Liver (tissue), 9 donors: ENCODE results near the gene UGT1A7. TPM values are rescaled to one million over a fixed set of nuclear protein-coding genes. Genes with fewer than 3 reads are reported as not detected.

Experiments used
- DNase-seq: peaks from one replicate; pipeline ENCODE4 v3.0.0-alpha.2; 2017; ENCODE audit warnings: low spot score
- H3K27ac ChIP-seq, 2 donors: one replicate each; pipeline ENCODE4 v1.7.0; 2013; ENCODE audit warnings: inconsistent platforms in 2 of 2, low read length in 2 of 2, control low read depth in 1 of 2, low read depth in 1 of 2, mild to moderate bottlenecking in 1 of 2
- H3K27me3 ChIP-seq, 4 donors: one replicate each; pipeline versions ENCODE4 v1.6.1 to v1.7.0; 2013; ENCODE audit warnings: low read length in 3 of 4, inconsistent platforms in 1 of 4, mild to moderate bottlenecking in 1 of 4, moderate library complexity in 1 of 4; ENCODE audit not compliant: control insufficient read depth in 4 of 4, insufficient read depth in 4 of 4
- H3K36me3 ChIP-seq, 4 donors: one replicate each; pipeline versions ENCODE4 v1.6.1 to v1.7.0; 2013; ENCODE audit warnings: low read length in 3 of 4, mild to moderate bottlenecking in 3 of 4, low read depth in 1 of 4, moderate library complexity in 1 of 4; ENCODE audit not compliant: control insufficient read depth in 4 of 4, insufficient read depth in 3 of 4
- H3K4me1 ChIP-seq, 4 donors: one replicate each; pipeline versions ENCODE4 v1.6.1 to v1.7.0; 2013; ENCODE audit warnings: low read length in 3 of 4, mild to moderate bottlenecking in 3 of 4, moderate library complexity in 1 of 4; ENCODE audit not compliant: control insufficient read depth in 4 of 4, insufficient read depth in 4 of 4
- H3K4me3 ChIP-seq, 3 donors: one replicate each; pipeline versions ENCODE4 v1.6.1 to v1.7.0; 2013; ENCODE audit warnings: low read length in 3 of 3, control low read depth in 1 of 3, low read depth in 1 of 3, mild to moderate bottlenecking in 1 of 3
- H3K9ac ChIP-seq, 2 donors: one replicate each; pipeline ENCODE4 v1.7.0; 2013; ENCODE audit warnings: low read length in 2 of 2, mild to moderate bottlenecking in 2 of 2, moderate library complexity in 2 of 2, control low read depth in 1 of 2, low read depth in 1 of 2
- H3K9me3 ChIP-seq, 4 donors: one replicate each; pipeline versions ENCODE4 v1.6.1 to v1.7.0; 2013; ENCODE audit warnings: low read length in 3 of 4; ENCODE audit not compliant: control insufficient read depth in 4 of 4
- ATF3 ChIP-seq: IDR thresholded peaks from 2 replicates; pipeline ENCODE4 v1.6.1; 2016; ENCODE audit warnings: antibody characterized with exemption
- CTCF ChIP-seq: fragments of 150-350 bp; IDR thresholded peaks from 2 replicates; pipeline ENCODE4 v1.5.1; 2017; ENCODE audit warnings: improper control_type of control experiment, low read depth, low read length; ENCODE audit not compliant: missing input control
- EGR1 ChIP-seq, 2 donors: IDR thresholded peaks; 2 replicates each; pipeline ENCODE4 v1.6.1; 2016 to 2018; ENCODE audit warnings: antibody characterized with exemption in 2 of 2, low read depth in 2 of 2
- FOXA1 ChIP-seq: IDR thresholded peaks from 2 replicates; pipeline ENCODE4 v1.6.1; 2016; ENCODE audit warnings: antibody characterized with exemption
- FOXA2 ChIP-seq: IDR thresholded peaks from 2 replicates; pipeline ENCODE4 v1.6.1; 2016; ENCODE audit warnings: antibody characterized with exemption
- GABPA ChIP-seq, 2 donors: IDR thresholded peaks in 1 of 2; conservative IDR thresholded peaks in 1 of 2; 2 replicates each; pipeline ENCODE4 v1.6.1; 2016; ENCODE audit warnings: antibody characterized with exemption in 2 of 2, mild to moderate bottlenecking in 1 of 2, moderate library complexity in 1 of 2
- HNF4A ChIP-seq, 2 donors: conservative IDR thresholded peaks; 2 replicates each; pipeline ENCODE4 v1.6.1; 2016; ENCODE audit warnings: antibody characterized with exemption in 2 of 2, mild to moderate bottlenecking in 2 of 2
- HNF4G ChIP-seq: IDR thresholded peaks from 2 replicates; pipeline ENCODE4 v1.6.1; 2016; ENCODE audit warnings: antibody characterized with exemption
- JUND ChIP-seq, 2 donors: IDR thresholded peaks; 2 replicates each; pipeline ENCODE4 v1.6.1; 2016; ENCODE audit warnings: antibody characterized with exemption in 2 of 2
- MAX ChIP-seq: IDR thresholded peaks from 2 replicates; pipeline ENCODE4 v1.6.1; 2016; ENCODE audit warnings: antibody characterized with exemption
- NR2F2 ChIP-seq: IDR thresholded peaks from 2 replicates; pipeline ENCODE4 v1.6.1; 2016; ENCODE audit warnings: antibody characterized with exemption
- REST ChIP-seq: IDR thresholded peaks from 2 replicates; pipeline ENCODE4 v1.6.1; 2016; ENCODE audit warnings: antibody characterized with exemption, mild to moderate bottlenecking
- RXRA ChIP-seq, 2 donors: IDR thresholded peaks; 2 replicates each; pipeline ENCODE4 v1.6.1; 2017 to 2018; ENCODE audit warnings: antibody characterized with exemption in 2 of 2, mild to moderate bottlenecking in 1 of 2
- SP1 ChIP-seq: IDR thresholded peaks from 2 replicates; pipeline ENCODE4 v1.6.1; 2018; ENCODE audit warnings: antibody characterized with exemption, mild to moderate bottlenecking
- TAF1 ChIP-seq: conservative IDR thresholded peaks from 2 replicates; pipeline ENCODE4 v1.6.1; 2016; ENCODE audit warnings: antibody characterized with exemption, mild to moderate bottlenecking
- YY1 ChIP-seq: IDR thresholded peaks from 2 replicates; pipeline ENCODE4 v1.6.1; 2016; ENCODE audit warnings: antibody characterized with exemption, mild to moderate bottlenecking
- ZBTB33 ChIP-seq: IDR thresholded peaks from 2 replicates; pipeline ENCODE4 v1.6.1; 2016; ENCODE audit warnings: antibody characterized with exemption
- WGBS: extraction: QIAGEN DNeasy Blood & Tissue Kit; methylation state at CpG from one replicate; pipeline ENCODE4 v1.1.7; 2013; 5-methylcytosine and 5-hydroxymethylcytosine counted together
- polyA plus RNA-seq, 2 donors: library from polyadenylated mRNA; stranded (reverse) in 1 of 2; unstranded in 1 of 2; fragments of 200-250 nt in 1 of 2; fragments of >200 nt in 1 of 2; fragmentation: Nextera tagmentation in 1 of 2; extraction: Ambion mirVana in 1 of 2; gene quantifications; one replicate each; pipeline versions ENCODE4 v1.2.1 to v1.2.3, GENCODE V29; 2013 to 2015
- total RNA-seq, 2 donors: library from RNA; depleted of rRNA; stranded (reverse); fragments of >200 nt; gene quantifications; one replicate each; pipeline ENCODE4 v1.2.3, GENCODE V29; 2014
- donor health status: healthy.
- donor health status: healthy.
- donor health status: healthy.
- donor health status: healthy.
- donor health status: healthy.

The UGT1A7 gene
- total and polyA plus RNA-seq, 4 donors = 0.02 to 2.2 (median 0.38) TPM; not detected in 1

- 77% methylated on average over 6 of the region's 6 CpGs for WGBS
These were observed 27.2 kb upstream of the UGT1A7 start for GRCh38 chr2:233654501-233654900.

More at GRCh38 chr2:233654501-233654900, 27.2 kb upstream of the UGT1A7 start:
- no peak for TF ChIP-seq JUND (IDR thresholded peaks at IDR 0.05)
- TF ChIP-seq REST = no peak
- no peak for TF ChIP-seq ATF3
- no peak for TF ChIP-seq SP1
- no peak for TF ChIP-seq HNF4A (conservative IDR thresholded peaks at IDR 0.05)
- no peak for TF ChIP-seq HNF4G
- no peak for TF ChIP-seq FOXA1
- no peak for TF ChIP-seq TAF1
- TF ChIP-seq MAX = no peak
- no peak for TF ChIP-seq ZBTB33
- TF ChIP-seq EGR1 (IDR thresholded peaks at IDR 0.05; ENCODE audit: low read depth in 2 of 2) = no peak
- no peak for TF ChIP-seq RXRA (IDR thresholded peaks at IDR 0.05)
- no peak for TF ChIP-seq GABPA (IDR thresholded peaks at IDR 0.05 in 1 of 2, conservative IDR thresholded peaks at IDR 0.05 in 1 of 2)
- no peak for TF ChIP-seq NR2F2
- TF ChIP-seq FOXA2 = no peak
- no peak for TF ChIP-seq CTCF
- TF ChIP-seq YY1 = no peak
- peaks cover 0 to 17% (median 11%) of the 10 kb centered on the region in 4 donors for H3K4me1 ChIP-seq
- H3K27me3 ChIP-seq = no peaks in the 10 kb centered on the region
- H3K4me3 ChIP-seq = no peak overlapping the region
- no peaks in the 10 kb centered on the region for H3K9me3 ChIP-seq
- no peaks in the 10 kb centered on the region for H3K36me3 ChIP-seq
- no peak overlapping the region for H3K27ac ChIP-seq
- DNase-seq = no peak
- no peak overlapping the region for H3K9ac ChIP-seq
